Stimulated activated CD4-positive, alpha-beta T cell treated with anti-CD3 and anti-CD28 coated beads, Interleukin-12 subunit alpha, Interleukin-12 subunit beta, amount 100 ng/mL, for 4 hours (primary cell): ENCODE measurements around the gene ADARB2.

Experiments
- DNase-seq: peaks from one replicate; pipeline ENCODE4 v3.0.0-alpha.2; 2020

The ADARB2 gene

GRCh38 chr10:1376384-1376945 lies 360.9 kb downstream of the ADARB2 start:
- no peak for DNase-seq

- DNase-seq: no peak
Observed at GRCh38 chr10:1375346-1376170, 361.8 kb downstream of the ADARB2 start.

- no peak for DNase-seq
Observed at GRCh38 chr10:1374511-1375345, 362.6 kb downstream of the ADARB2 start.

GRCh38 chr10:1373287-1373686 lies 364.0 kb downstream of the ADARB2 start:
- no peak for DNase-seq

- DNase-seq: no peak
Observed at GRCh38 chr10:1372212-1372611, 365.1 kb downstream of the ADARB2 start.

GRCh38 chr10:1370298-1370697 lies 367.0 kb downstream of the ADARB2 start:
- no peak for DNase-seq

GRCh38 chr10:1369665-1370064 lies 367.7 kb downstream of the ADARB2 start:
- no peak for DNase-seq

- DNase-seq: no peak
Observed at GRCh38 chr10:1369197-1369596, 368.1 kb downstream of the ADARB2 start.

GRCh38 chr10:1368842-1369171 lies 368.5 kb downstream of the ADARB2 start:
- DNase-seq: peak; percentile 51

- DNase-seq: no peak
Observed at GRCh38 chr10:1367938-1368841, 369.1 kb downstream of the ADARB2 start.

- no peak for DNase-seq
Observed at GRCh38 chr10:1366811-1367425, 370.4 kb downstream of the ADARB2 start.

- DNase-seq: no peak
Observed at GRCh38 chr10:1366322-1366691, 371.0 kb downstream of the ADARB2 start.

GRCh38 chr10:1365540-1366321 lies 371.6 kb downstream of the ADARB2 start:
- no peak for DNase-seq

GRCh38 chr10:1364151-1364910 lies 373.0 kb downstream of the ADARB2 start:
- DNase-seq: no peak

GRCh38 chr10:1363446-1364121 lies 373.7 kb downstream of the ADARB2 start:
- DNase-seq: no peak

- DNase-seq: no peak
Observed at GRCh38 chr10:1362589-1363445, 374.5 kb downstream of the ADARB2 start.

GRCh38 chr10:1361411-1362105 lies 375.8 kb downstream of the ADARB2 start:
- DNase-seq: no peak

GRCh38 chr10:1360558-1361164 lies 376.7 kb downstream of the ADARB2 start:
- DNase-seq: no peak
